ENCODE results near the gene TTLL5.

DNA sequence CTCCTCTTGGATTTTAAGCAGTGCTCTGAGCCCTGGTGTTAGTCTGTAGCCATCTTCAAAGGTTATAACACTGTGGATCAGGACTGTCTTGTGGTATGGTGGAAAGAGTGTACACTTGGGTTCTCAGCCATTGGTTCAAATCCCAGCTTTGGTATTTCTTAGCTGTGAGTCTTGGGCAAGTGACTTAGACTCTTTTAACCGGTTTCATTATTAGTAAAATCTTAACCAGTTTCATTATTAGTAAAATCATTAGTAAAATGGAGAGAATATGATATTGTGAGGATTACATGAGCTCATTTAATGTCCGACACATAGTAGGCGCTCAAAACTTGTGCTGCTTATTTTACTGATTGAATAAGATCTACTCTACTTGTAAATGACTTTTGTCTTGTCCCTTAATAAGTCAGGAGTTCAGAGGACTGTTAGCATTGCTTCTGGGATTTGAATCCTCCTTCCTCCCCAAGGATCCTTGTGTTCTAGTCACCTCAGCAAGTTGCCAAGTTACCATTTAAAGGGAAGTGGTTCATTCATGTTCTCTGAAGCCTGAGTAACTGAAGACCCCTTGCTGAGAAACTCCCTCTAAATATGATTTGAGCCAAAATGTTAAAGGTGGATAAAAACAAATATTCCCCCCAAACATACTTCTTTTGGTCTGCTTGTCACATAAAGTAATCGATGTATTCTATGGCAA, 12.4 kb downstream of the TTLL5 start:
- TF ChIP-seq TOX (CRISPR knock-in tag; IDR thresholded peaks at IDR 0.05; ENCODE audit: borderline replicate concordance), result no peak
- TF ChIP-seq, protein P1, sequence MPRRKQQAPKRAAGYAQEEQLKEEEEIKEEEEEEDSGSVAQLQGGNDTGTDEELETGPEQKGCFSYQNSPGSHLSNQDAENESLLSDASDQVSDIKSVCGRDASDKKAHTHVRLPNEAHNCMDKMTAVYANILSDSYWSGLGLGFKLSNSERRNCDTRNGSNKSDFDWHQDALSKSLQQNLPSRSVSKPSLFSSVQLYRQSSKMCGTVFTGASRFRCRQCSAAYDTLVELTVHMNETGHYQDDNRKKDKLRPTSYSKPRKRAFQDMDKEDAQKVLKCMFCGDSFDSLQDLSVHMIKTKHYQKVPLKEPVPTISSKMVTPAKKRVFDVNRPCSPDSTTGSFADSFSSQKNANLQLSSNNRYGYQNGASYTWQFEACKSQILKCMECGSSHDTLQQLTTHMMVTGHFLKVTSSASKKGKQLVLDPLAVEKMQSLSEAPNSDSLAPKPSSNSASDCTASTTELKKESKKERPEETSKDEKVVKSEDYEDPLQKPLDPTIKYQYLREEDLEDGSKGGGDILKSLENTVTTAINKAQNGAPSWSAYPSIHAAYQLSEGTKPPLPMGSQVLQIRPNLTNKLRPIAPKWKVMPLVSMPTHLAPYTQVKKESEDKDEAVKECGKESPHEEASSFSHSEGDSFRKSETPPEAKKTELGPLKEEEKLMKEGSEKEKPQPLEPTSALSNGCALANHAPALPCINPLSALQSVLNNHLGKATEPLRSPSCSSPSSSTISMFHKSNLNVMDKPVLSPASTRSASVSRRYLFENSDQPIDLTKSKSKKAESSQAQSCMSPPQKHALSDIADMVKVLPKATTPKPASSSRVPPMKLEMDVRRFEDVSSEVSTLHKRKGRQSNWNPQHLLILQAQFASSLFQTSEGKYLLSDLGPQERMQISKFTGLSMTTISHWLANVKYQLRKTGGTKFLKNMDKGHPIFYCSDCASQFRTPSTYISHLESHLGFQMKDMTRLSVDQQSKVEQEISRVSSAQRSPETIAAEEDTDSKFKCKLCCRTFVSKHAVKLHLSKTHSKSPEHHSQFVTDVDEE (CRISPR knock-in tag; IDR thresholded peaks at IDR 0.05), result no peak
- TF ChIP-seq, protein P2, sequence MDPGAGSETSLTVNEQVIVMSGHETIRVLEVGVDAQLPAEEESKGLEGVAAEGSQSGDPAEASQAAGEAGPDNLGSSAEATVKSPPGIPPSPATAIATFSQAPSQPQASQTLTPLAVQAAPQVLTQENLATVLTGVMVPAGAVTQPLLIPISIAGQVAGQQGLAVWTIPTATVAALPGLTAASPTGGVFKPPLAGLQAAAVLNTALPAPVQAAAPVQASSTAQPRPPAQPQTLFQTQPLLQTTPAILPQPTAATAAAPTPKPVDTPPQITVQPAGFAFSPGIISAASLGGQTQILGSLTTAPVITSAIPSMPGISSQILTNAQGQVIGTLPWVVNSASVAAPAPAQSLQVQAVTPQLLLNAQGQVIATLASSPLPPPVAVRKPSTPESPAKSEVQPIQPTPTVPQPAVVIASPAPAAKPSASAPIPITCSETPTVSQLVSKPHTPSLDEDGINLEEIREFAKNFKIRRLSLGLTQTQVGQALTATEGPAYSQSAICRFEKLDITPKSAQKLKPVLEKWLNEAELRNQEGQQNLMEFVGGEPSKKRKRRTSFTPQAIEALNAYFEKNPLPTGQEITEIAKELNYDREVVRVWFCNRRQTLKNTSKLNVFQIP (CRISPR knock-in tag; IDR thresholded peaks at IDR 0.05; ENCODE audit: borderline replicate concordance, low read depth), result no peak
- TF ChIP-seq, protein P3, sequence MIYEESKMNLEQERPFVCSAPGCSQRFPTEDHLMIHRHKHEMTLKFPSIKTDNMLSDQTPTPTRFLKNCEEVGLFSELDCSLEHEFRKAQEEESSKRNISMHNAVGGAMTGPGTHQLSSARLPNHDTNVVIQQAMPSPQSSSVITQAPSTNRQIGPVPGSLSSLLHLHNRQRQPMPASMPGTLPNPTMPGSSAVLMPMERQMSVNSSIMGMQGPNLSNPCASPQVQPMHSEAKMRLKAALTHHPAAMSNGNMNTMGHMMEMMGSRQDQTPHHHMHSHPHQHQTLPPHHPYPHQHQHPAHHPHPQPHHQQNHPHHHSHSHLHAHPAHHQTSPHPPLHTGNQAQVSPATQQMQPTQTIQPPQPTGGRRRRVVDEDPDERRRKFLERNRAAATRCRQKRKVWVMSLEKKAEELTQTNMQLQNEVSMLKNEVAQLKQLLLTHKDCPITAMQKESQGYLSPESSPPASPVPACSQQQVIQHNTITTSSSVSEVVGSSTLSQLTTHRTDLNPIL (CRISPR knock-in tag; IDR thresholded peaks at IDR 0.05; ENCODE audit: low read depth), result no peak
- TF ChIP-seq, protein P4, sequence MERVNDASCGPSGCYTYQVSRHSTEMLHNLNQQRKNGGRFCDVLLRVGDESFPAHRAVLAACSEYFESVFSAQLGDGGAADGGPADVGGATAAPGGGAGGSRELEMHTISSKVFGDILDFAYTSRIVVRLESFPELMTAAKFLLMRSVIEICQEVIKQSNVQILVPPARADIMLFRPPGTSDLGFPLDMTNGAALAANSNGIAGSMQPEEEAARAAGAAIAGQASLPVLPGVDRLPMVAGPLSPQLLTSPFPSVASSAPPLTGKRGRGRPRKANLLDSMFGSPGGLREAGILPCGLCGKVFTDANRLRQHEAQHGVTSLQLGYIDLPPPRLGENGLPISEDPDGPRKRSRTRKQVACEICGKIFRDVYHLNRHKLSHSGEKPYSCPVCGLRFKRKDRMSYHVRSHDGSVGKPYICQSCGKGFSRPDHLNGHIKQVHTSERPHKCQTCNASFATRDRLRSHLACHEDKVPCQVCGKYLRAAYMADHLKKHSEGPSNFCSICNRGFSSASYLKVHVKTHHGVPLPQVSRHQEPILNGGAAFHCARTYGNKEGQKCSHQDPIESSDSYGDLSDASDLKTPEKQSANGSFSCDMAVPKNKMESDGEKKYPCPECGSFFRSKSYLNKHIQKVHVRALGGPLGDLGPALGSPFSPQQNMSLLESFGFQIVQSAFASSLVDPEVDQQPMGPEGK (CRISPR knock-in tag; IDR thresholded peaks at IDR 0.05; ENCODE audit: borderline replicate concordance), result no peak
- TF ChIP-seq ZNF70 (CRISPR knock-in tag; IDR thresholded peaks at IDR 0.05), result no peak

Data from SK-N-SH treated with all-trans-retinoic acid at 6 μM for 48 hours (cell line).